Naive B cell (primary cell): ENCODE measurements around the gene HSPG2. TPM values are rescaled to one million over a fixed set of nuclear protein-coding genes. Genes with fewer than 3 reads are reported as not detected.
"Not testable (repeated sequence)": the region's sequence is repeated elsewhere in the genome, so short reads cannot be mapped to it uniquely, and the experiment has no call there.

Experiments
- ATAC-seq, 2 donors: fragments of 150-1000 bp; cut with Tn5 transposase; 2 replicates each; pipeline ENCODE4 v1.10.0; 2021; ENCODE audit warnings: low read depth in 2 of 2, mild to moderate bottlenecking in 2 of 2, moderate library complexity in 2 of 2
- DNase-seq: peaks from one replicate; pipeline ENCODE4 v3.0.0; 2022
- H3K27ac Mint-ChIP-seq, 6 donors: one replicate each; pipeline ENCODE4 v1.8.0; 2020 to 2022; ENCODE audit warnings: mild to moderate bottlenecking in 6 of 6, mixed read lengths in 6 of 6, moderate library complexity in 5 of 6, inconsistent platforms in 2 of 6
- H3K27me3 Mint-ChIP-seq, 3 donors: one replicate each; pipeline ENCODE4 v1.8.0; 2021 to 2022; ENCODE audit warnings: mixed read lengths in 3 of 3, mild to moderate bottlenecking in 1 of 3
- H3K36me3 Mint-ChIP-seq, 2 donors: one replicate each; pipeline ENCODE4 v1.8.0; 2020 to 2022; ENCODE audit warnings: mixed read lengths in 2 of 2, inconsistent platforms in 1 of 2, mild to moderate bottlenecking in 1 of 2
- H3K4me1 Mint-ChIP-seq, 3 donors: one replicate each; pipeline ENCODE4 v1.8.0; 2020 to 2022; ENCODE audit warnings: mixed read lengths in 3 of 3, inconsistent platforms in 1 of 3, mild to moderate bottlenecking in 1 of 3, moderate library complexity in 1 of 3
- H3K4me3 Mint-ChIP-seq, 8 donors: one replicate each; pipeline ENCODE4 v1.8.0; 2020 to 2022; ENCODE audit warnings: mild to moderate bottlenecking in 8 of 8, mixed read lengths in 8 of 8, moderate library complexity in 8 of 8, inconsistent platforms in 2 of 8
- H3K9me3 Mint-ChIP-seq, 7 donors: one replicate each; pipeline ENCODE4 v1.8.0; 2020 to 2022; ENCODE audit warnings: mixed read lengths in 7 of 7, mild to moderate bottlenecking in 5 of 7, inconsistent platforms in 2 of 7, moderate library complexity in 1 of 7
- polyA plus RNA-seq, 6 donors: library from polyadenylated mRNA; unstranded; fragments of 300-500 nt; fragmentation: Illumina TruSeq; gene quantifications; one replicate each; pipeline ENCODE4 v1.2.3, GENCODE V29; 2021; ENCODE audit warnings: low read depth in 6 of 6

The HSPG2 gene
- polyA plus RNA-seq, 6 donors from 2014 or later = 0.07 TPM; not detected in 5

GRCh38 chr1:21910558-21911204 lies 26.4 kb downstream of the HSPG2 start:
- DNase-seq = no peak
- H3K4me1 Mint-ChIP-seq = peaks cover 15 to 20% (median 18%) of the 10 kb centered on the region in 3 donors
- no peak for ATAC-seq
- H3K4me3 Mint-ChIP-seq = peak overlapping the region in 1 of 8 donors; percentile 83
- no peaks in the 10 kb centered on the region for H3K27me3 Mint-ChIP-seq
- H3K36me3 Mint-ChIP-seq = no peaks in the 10 kb centered on the region
- H3K27ac Mint-ChIP-seq = peak overlapping the region in 4 of 6 donors; percentile 27 to 46 (median 36)
- no peaks in the 10 kb centered on the region for H3K9me3 Mint-ChIP-seq

GRCh38 chr1:21909787-21910503 lies 27.2 kb downstream of the HSPG2 start:
- peak; percentile 67 to 79 for ATAC-seq
- Mint-ChIP-seq H3K36me3 (no peaks in the 10 kb centered on the region), H3K9me3 (no peaks in the 10 kb centered on the region), H3K27ac (peak overlapping the region in 4 of 6 donors; percentile 29 to 94 (median 51)), H3K27me3 (no peaks in the 10 kb centered on the region), H3K4me1 (peaks cover 12 to 20% (median 18%) of the 10 kb centered on the region in 3 donors), H3K4me3 (peak overlapping the region in 3 of 8 donors; percentile 27 to 83 (median 78))
- peak; percentile 7 for DNase-seq

- H3K27ac Mint-ChIP-seq = peak overlapping the region in 3 of 6 donors; percentile 34 to 56 (median 51)
- peaks cover 12 to 20% (median 18%) of the 10 kb centered on the region in 3 donors for H3K4me1 Mint-ChIP-seq
- peak overlapping the region in 1 of 8 donors; percentile 83 for H3K4me3 Mint-ChIP-seq
- no peaks in the 10 kb centered on the region for H3K36me3 Mint-ChIP-seq
- DNase-seq (no peak), ATAC-seq (no peak)
- H3K27me3 Mint-ChIP-seq = no peaks in the 10 kb centered on the region
- H3K9me3 Mint-ChIP-seq = no peaks in the 10 kb centered on the region
Measured at GRCh38 chr1:21909286-21909759, 27.8 kb downstream of the HSPG2 start.

GRCh38 chr1:21907737-21908534 lies 29.2 kb downstream of the HSPG2 start:
- not testable (repeated sequence) for ATAC-seq, H3K27ac Mint-ChIP-seq, DNase-seq, H3K27me3 Mint-ChIP-seq, H3K9me3 Mint-ChIP-seq, H3K36me3 Mint-ChIP-seq
- H3K4me3 Mint-ChIP-seq = peak overlapping the region in 1 of 8 donors; percentile 1
- H3K4me1 Mint-ChIP-seq = peaks cover 12 to 20% (median 18%) of the 10 kb centered on the region in 3 donors

DNA sequence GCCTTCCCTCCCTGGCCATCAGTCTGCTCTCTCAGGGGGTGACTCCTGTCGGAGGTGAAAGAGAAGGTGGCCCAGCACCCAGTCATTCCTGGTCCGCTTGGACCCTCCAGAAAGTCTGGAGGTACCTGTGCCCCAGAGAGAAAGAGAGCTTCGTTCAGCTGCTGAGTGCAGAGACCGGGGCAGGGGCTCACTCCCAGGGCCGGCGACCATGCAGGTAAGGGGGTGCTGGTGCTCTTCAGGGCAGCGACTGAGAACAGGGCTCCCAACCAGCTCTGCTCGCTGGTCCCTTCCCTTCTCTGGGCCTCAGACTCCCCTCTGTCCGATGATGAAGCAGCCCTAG lies 30.1 kb downstream of the HSPG2 start:
- Mint-ChIP-seq H3K9me3 (no peaks in the 10 kb centered on the region), H3K4me1 (peaks cover 12 to 22% (median 20%) of the 10 kb centered on the region in 3 donors), H3K36me3 (no peaks in the 10 kb centered on the region), H3K27me3 (peaks cover 0 to 5% (median 0%) of the 10 kb centered on the region in 3 donors), H3K27ac (no peak overlapping the region), H3K4me3 (no peak overlapping the region)
- ATAC-seq (no peak), DNase-seq (no peak)

DNA sequence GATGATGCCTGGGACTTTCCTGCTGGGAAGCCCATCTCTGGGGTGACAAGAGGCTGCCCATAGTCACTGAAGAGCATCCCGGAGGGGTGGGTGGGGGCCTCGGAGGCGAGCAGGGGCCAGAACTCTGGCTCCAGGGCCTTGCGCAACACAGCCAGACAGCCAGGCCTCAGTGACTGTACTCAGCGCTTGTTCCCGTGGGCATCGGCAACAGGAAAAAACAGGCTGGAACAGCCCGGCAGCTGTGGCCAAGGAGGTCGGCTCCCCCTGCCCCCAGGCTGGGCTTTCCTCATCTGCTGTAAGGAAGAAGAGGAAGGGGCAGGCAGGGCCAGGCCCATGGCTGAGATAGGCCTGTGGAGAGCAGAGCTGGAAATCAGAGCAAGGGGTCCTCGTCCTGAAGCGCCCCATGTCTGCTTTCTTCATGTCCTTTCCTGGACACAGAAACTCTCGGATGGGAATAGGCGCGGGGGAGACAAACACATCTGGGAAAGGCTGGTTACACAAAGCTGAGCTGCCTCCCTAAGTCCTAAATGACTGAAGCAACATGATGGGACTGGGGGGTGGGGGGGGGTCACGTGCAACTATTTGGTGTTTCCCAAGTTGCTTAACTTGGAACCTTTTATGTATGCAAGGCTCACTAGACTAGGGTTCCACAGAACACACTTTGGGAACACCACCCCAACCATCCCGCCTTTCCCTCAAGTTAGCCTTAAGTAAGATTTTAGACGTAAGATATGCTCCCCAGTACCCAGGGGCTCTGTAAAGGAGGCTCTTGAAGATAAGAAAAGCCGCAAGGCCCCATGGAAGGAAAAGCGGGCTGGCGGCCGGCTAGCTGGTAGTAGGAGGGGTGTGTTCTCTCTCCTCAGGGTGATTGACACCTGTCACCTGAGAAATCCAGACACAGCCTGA lies 30.7 kb downstream of the HSPG2 start:
- Mint-ChIP-seq H3K27me3 (peaks cover 0 to 5% (median 0%) of the 10 kb centered on the region in 3 donors), H3K36me3 (no peaks in the 10 kb centered on the region), H3K9me3 (no peaks in the 10 kb centered on the region), H3K27ac (no peak overlapping the region), H3K4me3 (no peak overlapping the region), H3K4me1 (peaks cover 12 to 24% (median 20%) of the 10 kb centered on the region in 3 donors)
- DNase-seq (no peak), ATAC-seq (no peak)

GRCh38 chr1:21904704-21905520 lies 32.2 kb downstream of the HSPG2 start:
- no peak for DNase-seq
- Mint-ChIP-seq H3K27ac (no peak overlapping the region), H3K4me1 (peaks cover 5 to 19% (median 13%) of the 10 kb centered on the region in 3 donors), H3K27me3 (peaks cover 0 to 5% (median 0%) of the 10 kb centered on the region in 3 donors), H3K36me3 (no peaks in the 10 kb centered on the region), H3K4me3 (no peak overlapping the region), H3K9me3 (no peaks in the 10 kb centered on the region)
- no peak for ATAC-seq

DNA sequence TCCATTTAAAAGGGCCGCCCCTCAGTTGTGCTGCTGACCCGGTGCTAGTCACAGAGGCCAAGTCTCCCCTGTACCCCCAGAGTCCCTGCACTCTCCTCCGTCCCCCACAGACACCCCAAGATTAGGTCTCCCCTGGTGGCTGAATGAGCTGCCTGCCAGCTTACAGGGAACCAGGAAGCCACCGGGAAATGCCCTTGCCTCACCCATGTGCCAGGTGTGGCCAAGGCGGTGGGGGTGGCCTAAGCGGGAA lies 32.7 kb downstream of the HSPG2 start:
- no peak overlapping the region for H3K4me3 Mint-ChIP-seq
- no peak overlapping the region for H3K27ac Mint-ChIP-seq
- peaks cover 0 to 8% (median 3%) of the 10 kb centered on the region in 3 donors for H3K27me3 Mint-ChIP-seq
- H3K4me1 Mint-ChIP-seq = peaks cover 0 to 14% (median 8%) of the 10 kb centered on the region in 3 donors
- no peaks in the 10 kb centered on the region for H3K36me3 Mint-ChIP-seq
- ATAC-seq (no peak), DNase-seq (no peak)
- H3K9me3 Mint-ChIP-seq = no peaks in the 10 kb centered on the region

- peaks cover 0 to 9% (median 5%) of the 10 kb centered on the region in 3 donors for H3K4me1 Mint-ChIP-seq
- no peaks in the 10 kb centered on the region for H3K36me3 Mint-ChIP-seq
- DNase-seq = no peak
- H3K9me3 Mint-ChIP-seq = no peaks in the 10 kb centered on the region
- peaks cover under 1 to 13% (median 8%) of the 10 kb centered on the region in 3 donors for H3K27me3 Mint-ChIP-seq
- no peak for ATAC-seq
- H3K4me3 Mint-ChIP-seq = no peak overlapping the region
- peak overlapping the region in 2 of 6 donors; percentile 22 to 66 for H3K27ac Mint-ChIP-seq
Measured at GRCh38 chr1:21903638-21904453, 33.3 kb downstream of the HSPG2 start.

DNA sequence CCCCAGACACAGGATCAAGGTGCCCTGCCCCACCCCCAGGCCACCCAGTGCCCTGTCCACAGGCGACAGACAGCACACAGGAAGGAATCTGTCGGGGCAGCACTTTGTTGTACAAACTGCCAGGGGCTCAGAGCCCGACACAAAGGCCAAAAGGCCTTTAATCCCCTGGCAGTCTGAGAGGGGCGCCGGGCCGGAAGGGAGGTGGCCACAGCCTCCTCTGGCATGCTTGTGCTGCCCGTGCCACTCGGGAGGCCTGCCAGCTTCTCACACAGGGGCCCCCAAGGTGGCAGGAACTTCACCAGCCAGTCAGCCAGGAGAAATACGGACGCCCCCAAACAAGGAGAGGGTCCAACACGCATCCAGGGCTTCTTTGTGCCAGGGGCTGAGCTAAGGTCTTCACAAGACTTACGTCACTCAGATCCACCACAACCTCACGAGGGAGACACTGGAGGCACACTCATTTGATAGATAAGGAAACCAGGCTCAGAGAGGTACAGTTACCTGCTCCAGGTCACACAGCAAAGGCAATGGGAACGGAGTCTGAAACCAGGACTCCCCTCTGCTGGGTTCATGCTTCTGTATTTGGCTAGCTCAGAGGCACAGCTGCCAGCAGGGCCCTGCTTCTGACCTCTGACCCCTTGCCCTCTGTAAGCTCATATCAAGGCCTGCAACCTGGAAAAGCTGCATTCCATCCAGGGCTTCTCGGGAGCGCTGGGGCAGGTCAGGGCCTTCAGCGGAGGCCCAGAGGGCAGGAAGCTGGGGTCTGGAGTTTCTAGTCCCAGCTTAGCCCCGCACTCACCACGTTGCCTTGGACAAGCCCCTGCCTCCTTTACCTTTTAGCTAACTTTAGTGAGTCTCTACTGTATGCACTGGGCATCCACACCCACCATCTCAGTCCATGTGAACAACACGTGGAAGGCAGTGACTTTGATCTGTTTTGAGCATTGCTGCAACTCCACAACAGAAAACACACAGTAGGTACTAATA lies 34.8 kb downstream of the HSPG2 start:
- no peak for DNase-seq
- Mint-ChIP-seq H3K4me3 (no peak overlapping the region), H3K4me1 (peaks cover 0 to 11% (median 1%) of the 10 kb centered on the region in 3 donors), H3K27ac (no peak overlapping the region), H3K9me3 (no peaks in the 10 kb centered on the region), H3K36me3 (no peaks in the 10 kb centered on the region), H3K27me3 (peaks cover 11 to 17% (median 14%) of the 10 kb centered on the region in 3 donors)
- ATAC-seq = no peak

DNA sequence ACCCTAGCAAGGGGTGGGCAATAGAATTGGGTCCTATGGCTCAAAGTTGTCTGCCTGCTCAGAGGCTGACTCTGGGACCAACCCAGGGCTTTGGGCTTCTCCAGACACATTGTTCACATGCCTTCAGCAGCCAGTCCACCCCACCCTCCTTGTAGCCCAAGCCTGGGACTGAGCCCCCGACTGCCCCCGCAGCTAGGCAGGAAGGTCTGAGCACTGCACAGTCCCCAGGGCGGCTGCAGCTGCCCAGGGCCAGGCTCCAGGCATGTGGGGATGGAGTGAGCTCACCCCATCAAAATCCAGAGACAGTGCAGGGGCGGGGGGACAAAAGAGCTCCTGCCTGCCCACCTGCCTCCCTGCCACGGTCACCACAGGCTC lies 35.6 kb downstream of the HSPG2 start:
- no peak for ATAC-seq
- H3K9me3 Mint-ChIP-seq = no peaks in the 10 kb centered on the region
- H3K36me3 Mint-ChIP-seq = no peaks in the 10 kb centered on the region
- no peak overlapping the region for H3K27ac Mint-ChIP-seq
- no peak for DNase-seq
- peaks cover 11 to 17% (median 14%) of the 10 kb centered on the region in 3 donors for H3K27me3 Mint-ChIP-seq
- H3K4me1 Mint-ChIP-seq = peaks cover 0 to 11% (median 1%) of the 10 kb centered on the region in 3 donors
- no peak overlapping the region for H3K4me3 Mint-ChIP-seq
